Activated CD8-positive, alpha-beta T cell treated with anti-CD3 and anti-CD28 coated beads, Interleukin-2, amount 10 ng/mL, durations not matched to agents 7 days and 5 days (primary cell): Measurements from ENCODE around the gene HEXIM1. TPM values are rescaled to one million over a fixed set of nuclear protein-coding genes. Genes with fewer than 3 reads are reported as not detected.

ENCODE experiments used
- ATAC-seq: fragments of 150-1000 bp; cut with Tn5 transposase; one replicate; pipeline ENCODE4 v1.10.0; 2021; ENCODE audit warnings: moderate library complexity
- CTCF ChIA-PET: fragments of 350-600 bp; sonication (Branson Sonifier 250); formaldehyde crosslinking; loops from one replicate; lab custom pipeline; 2021; ENCODE audit warnings: antibody characterized with exemption; lab: Charles Lee
- POLR2A ChIA-PET: fragments of 350-600 bp; sonication (Branson Sonifier 250); formaldehyde crosslinking; loops from one replicate; lab custom pipeline; 2021; ENCODE audit warnings: antibody characterized with exemption; lab: Charles Lee
- DNase-seq: peaks from one replicate; pipeline ENCODE4 v3.0.0-alpha.2; 2020
- H3K27ac Mint-ChIP-seq: one replicate; pipeline ENCODE4 v1.8.0; 2021; ENCODE audit warnings: mild to moderate bottlenecking, mixed read lengths
- H3K27me3 Mint-ChIP-seq: one replicate; pipeline ENCODE4 v1.8.0; 2021; ENCODE audit warnings: low read depth, mixed read lengths
- H3K36me3 Mint-ChIP-seq: one replicate; pipeline ENCODE4 v1.8.0; 2021; ENCODE audit warnings: low read depth, mixed read lengths
- H3K4me1 Mint-ChIP-seq: one replicate; pipeline ENCODE4 v1.8.0; 2021; ENCODE audit warnings: low read depth, mixed read lengths
- H3K4me3 Mint-ChIP-seq: one replicate; pipeline ENCODE4 v1.8.0; 2021; ENCODE audit warnings: mild to moderate bottlenecking, mixed read lengths
- H3K9me3 Mint-ChIP-seq: one replicate; pipeline ENCODE4 v1.8.0; 2022; ENCODE audit warnings: mixed read lengths; ENCODE audit not compliant: insufficient read depth
- total RNA-seq, 2 experiments: library from RNA; stranded (reverse); gene quantifications; one replicate each; pipeline ENCODE4 v1.2.3, GENCODE V29; 2021

The HEXIM1 gene
- total RNA-seq, 2 experiments from 2014 or later = 29.2 to 29.4 TPM

GRCh38 chr17:45130681-45131615 is 17.3 kb upstream of the HEXIM1 start:
- Mint-ChIP-seq H3K27me3 (peaks cover 10% of the 10 kb centered on the region), H3K36me3 (no peaks in the 10 kb centered on the region), H3K9me3 (no peaks in the 10 kb centered on the region), H3K4me1 (peaks cover 13% of the 10 kb centered on the region), H3K4me3 (peak overlapping the region; percentile 67), H3K27ac (no peak overlapping the region)
- POLR2A ChIA-PET = interaction anchor here (1.0 to 1.1 kb wide), 2 partner anchors 17 to 21 kb away, joined by 3 to 4 read pairs; partner anchors contain the start of gene HEXIM1
- no peak for ATAC-seq
- DNase-seq = no peak
- CTCF ChIA-PET = interaction anchor here (0.9 kb wide), 1 partner anchor 61 kb away, joined by 3 read pairs; no protein-coding TSS in a partner anchor

GRCh38 chr17:45131616-45132319 is 16.5 kb upstream of the HEXIM1 start:
- peak; percentile 57 for DNase-seq
- Mint-ChIP-seq H3K27ac (no peak overlapping the region), H3K27me3 (peaks cover 10% of the 10 kb centered on the region), H3K36me3 (no peaks in the 10 kb centered on the region), H3K4me1 (peaks cover 21% of the 10 kb centered on the region), H3K9me3 (no peaks in the 10 kb centered on the region), H3K4me3 (peak overlapping the region; percentile 67)
- ATAC-seq = no peak
- ChIA-PET CTCF (interaction anchor here (0.7 to 10.8 kb wide), 5 partner anchors 18 to 68 kb away, joined by 3 to 365 read pairs (median 3); partner anchors contain the start of gene HEXIM2), POLR2A (interaction anchor here (1.1 kb wide), 1 partner anchor 16 kb away, joined by 3 read pairs; the partner anchor contains the start of gene HEXIM1)

DNA sequence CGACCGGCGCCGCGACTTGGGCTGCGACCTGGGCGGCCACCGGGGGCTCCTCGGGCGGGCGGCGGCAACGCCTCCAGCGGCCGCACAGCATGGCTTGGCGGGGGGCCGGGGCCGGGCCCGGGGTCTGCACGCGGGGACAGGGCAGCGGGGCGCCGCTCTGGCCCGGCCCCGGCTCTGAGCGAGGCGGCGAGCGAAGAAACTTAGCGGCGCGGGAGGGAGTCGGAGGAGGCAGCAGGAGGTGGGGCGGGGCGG is 16.0 kb upstream of the HEXIM1 start, which contains the start of gene PLCD3:
TSS of gene PLCD3 (minus strand) at position 196 of the 252 bp plus-strand sequence. CDS start at position 91, 105 bp downstream.
- peak within 1 kb of the TSS; percentile 87 for H3K4me3 Mint-ChIP-seq
- DNase-seq = no peak
- ATAC-seq = no peak
- H3K9me3 Mint-ChIP-seq = no peaks in the 10 kb centered on the region
- no peaks in the 10 kb centered on the region for H3K36me3 Mint-ChIP-seq
- H3K4me1 Mint-ChIP-seq = peaks cover 22% of the 10 kb centered on the region
- ChIA-PET POLR2A (no interaction called here), CTCF (interaction anchor here (0.7 to 10.8 kb wide), 7 partner anchors 18 to 81 kb away, joined by 3 to 365 read pairs (median 3); partner anchors contain the start of genes DCAKD, HEXIM2 and NMT1)
- H3K27me3 Mint-ChIP-seq = peaks cover 10% of the 10 kb centered on the region
- H3K27ac Mint-ChIP-seq = peak within 1 kb of the TSS; percentile 78

DNA sequence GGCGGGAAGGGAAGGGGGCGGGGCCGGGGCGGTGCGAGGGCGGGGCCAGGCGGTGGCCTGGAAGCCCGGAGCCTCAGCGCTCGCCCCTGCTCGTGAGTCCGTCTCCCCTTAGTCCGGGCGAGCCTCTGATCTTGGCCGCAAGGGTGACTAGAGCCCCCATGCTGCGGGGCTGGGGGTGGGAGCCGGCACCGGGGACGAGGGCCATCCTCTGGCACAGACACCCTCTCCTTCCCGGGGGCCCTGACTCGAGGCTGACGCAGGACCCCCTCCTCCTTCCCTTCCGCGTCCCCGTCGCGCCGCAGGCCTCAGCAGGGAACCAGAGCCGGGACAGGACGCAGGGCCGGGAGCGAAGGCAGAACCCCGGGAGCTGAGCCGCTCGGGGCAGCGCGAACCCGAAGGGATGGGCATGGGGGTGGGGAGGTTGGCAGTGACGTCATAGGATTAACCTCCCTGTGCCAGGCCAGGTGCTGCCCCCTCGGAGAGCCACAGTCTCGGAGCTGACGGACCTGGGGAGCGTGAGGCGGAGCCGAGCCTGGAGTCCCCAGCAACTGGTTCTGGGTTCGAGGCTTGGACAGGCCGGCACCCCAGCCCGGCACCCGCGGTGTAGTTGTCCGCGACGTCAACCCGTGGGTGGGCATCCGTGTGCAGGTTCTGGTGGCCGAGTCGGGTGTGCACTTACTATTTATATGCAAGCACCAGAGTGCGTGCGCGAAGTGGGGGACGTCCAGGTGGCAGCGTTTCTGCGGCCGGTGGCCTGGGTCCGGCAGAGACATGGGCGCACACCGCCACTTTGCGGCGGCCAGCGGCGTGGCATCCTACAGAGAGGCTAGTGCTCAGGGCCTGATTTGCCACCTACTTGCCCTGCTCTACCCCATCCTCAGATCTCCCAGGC is 15.5 kb upstream of the HEXIM1 start:
- DNase-seq (peak; percentile 77), ATAC-seq (peak; percentile 48)
- Mint-ChIP-seq H3K36me3 (no peaks in the 10 kb centered on the region), H3K4me3 (peak overlapping the region; percentile 87), H3K4me1 (peaks cover 22% of the 10 kb centered on the region), H3K27me3 (peaks cover 10% of the 10 kb centered on the region), H3K27ac (peak overlapping the region; percentile 78), H3K9me3 (no peaks in the 10 kb centered on the region)
- ChIA-PET POLR2A (interaction anchor here (0.7 kb wide), 1 partner anchor 16 kb away, joined by 4 read pairs; the partner anchor contains the start of gene HEXIM1), CTCF (interaction anchor here (0.7 to 10.8 kb wide), 7 partner anchors 17 to 82 kb away, joined by 3 to 365 read pairs (median 3); partner anchors contain the start of genes DCAKD, HEXIM2 and NMT1)

DNA sequence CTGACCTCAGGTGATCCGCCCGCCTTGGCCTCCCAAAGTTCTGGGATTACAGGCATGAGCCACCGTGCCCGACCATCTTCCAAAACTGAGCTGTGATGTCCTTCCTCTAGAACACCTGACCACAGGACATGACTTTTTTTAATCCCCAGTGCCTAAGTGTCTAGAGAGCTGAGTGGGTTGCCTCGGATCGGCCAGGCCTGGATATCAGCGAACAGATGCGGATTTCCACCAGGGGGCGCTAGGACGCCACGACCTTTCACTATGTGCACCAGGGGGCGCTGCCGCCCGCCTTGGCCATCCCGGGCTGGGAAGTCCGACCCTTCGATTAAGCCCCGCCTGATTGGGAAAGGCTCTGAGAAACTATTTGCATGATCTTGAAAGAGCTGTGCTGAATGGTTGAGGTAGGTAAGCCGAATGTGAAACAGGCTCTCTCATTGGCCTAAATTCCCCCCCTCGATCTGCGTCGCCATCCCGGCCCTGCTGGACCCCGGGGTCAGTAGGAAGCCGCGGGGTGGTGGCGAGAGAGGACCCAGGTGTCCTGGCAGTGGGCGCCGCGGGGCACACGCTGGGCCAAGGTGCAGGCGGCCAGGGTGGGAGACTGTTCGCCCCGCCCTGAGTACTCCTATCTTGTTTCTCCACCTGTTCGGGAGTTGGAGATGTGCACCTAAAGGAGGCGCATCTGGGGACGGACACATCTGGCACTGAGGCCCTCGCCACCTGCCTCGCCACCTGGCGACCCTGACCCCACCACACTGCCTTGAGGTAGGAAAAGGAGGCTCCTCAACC is 12.9 kb upstream of the HEXIM1 start, which contains the start of gene ACBD4:
TSS of gene ACBD4 (plus strand) at position 496 of the 786 bp plus-strand sequence. CDS start 458 bp downstream, outside the sequence.
- DNase-seq (peak; percentile 98), ATAC-seq (peak; percentile 92)
- H3K9me3 Mint-ChIP-seq = no peaks in the 10 kb centered on the region
- peaks cover 10% of the 10 kb centered on the region for H3K27me3 Mint-ChIP-seq
- H3K4me1 Mint-ChIP-seq = peaks cover 22% of the 10 kb centered on the region
- ChIA-PET CTCF (interaction anchor here (0.6 to 10.8 kb wide), 95 partner anchors 9 to 372 kb away, joined by 3 to 365 read pairs (median 6); partner anchors contain the start of genes DCAKD, EFTUD2, FMNL1 and GFAP), POLR2A (interaction anchor here (0.6 to 5.6 kb wide), 8 partner anchors 9 to 180 kb away, joined by 3 to 66 read pairs (median 4); partner anchors contain the start of genes HEXIM1, HEXIM2 and NMT1)
- H3K27ac Mint-ChIP-seq = peak within 1 kb of the TSS; percentile 84
- peak within 1 kb of the TSS; percentile 88 for H3K4me3 Mint-ChIP-seq
- H3K36me3 Mint-ChIP-seq = no peaks in the 10 kb centered on the region

DNA sequence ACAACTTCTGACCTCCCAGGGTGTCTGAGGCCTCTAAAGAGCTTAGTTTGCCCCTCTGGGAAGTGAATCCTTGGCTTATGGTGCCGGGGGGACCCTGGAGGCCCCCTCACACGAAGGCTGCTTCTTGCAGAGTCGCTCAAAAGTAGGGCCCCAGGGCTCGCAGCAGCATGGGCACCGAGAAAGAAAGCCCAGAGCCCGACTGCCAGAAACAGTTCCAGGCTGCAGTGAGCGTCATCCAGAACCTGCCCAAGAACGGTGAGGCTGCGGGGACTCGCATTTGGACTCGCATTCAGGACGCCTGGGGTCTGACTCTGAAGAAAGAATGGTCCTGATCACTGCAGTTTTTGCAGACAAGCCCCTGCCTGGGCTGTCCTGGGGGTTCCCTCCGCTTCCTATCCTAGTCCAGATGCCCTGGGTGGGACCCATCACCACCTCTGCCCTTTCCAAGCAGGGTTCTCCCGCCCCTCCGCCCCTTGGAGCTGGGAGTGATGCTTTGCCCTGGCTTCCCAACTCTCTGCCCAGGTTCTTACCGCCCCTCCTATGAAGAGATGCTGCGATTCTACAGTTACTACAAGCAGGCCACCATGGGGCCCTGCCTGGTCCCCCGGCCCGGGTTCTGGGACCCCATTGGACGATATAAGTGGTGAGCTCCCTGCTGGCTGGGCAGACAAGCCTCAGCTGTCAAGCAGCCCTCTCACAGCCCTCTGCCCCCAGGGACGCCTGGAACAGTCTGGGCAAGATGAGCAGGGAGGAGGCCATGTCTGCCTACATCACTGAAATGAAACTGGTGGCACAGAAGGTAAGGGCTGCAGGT is 12.1 kb upstream of the HEXIM1 start:
- Mint-ChIP-seq H3K4me1 (peaks cover 25% of the 10 kb centered on the region), H3K27me3 (peaks cover 4% of the 10 kb centered on the region), H3K36me3 (no peaks in the 10 kb centered on the region), H3K4me3 (peak overlapping the region; percentile 88), H3K9me3 (no peaks in the 10 kb centered on the region), H3K27ac (peak overlapping the region; percentile 84)
- ATAC-seq (no peak), DNase-seq (no peak)
- ChIA-PET CTCF (interaction anchor here (0.6 to 10.8 kb wide), 92 partner anchors 9 to 372 kb away, joined by 3 to 365 read pairs (median 6); partner anchors contain the start of genes DCAKD, EFTUD2, FMNL1 and GFAP), POLR2A (interaction anchor here (0.6 to 5.6 kb wide), 8 partner anchors 8 to 179 kb away, joined by 3 to 66 read pairs (median 4); partner anchors contain the start of genes HEXIM1, HEXIM2 and NMT1)

- Mint-ChIP-seq H3K27ac (peak overlapping the region; percentile 57), H3K27me3 (no peaks in the 10 kb centered on the region), H3K36me3 (no peaks in the 10 kb centered on the region), H3K4me1 (peaks cover 30% of the 10 kb centered on the region), H3K4me3 (peak overlapping the region; percentile 88), H3K9me3 (no peaks in the 10 kb centered on the region)
- ChIA-PET POLR2A (interaction anchor here (2.2 to 5.6 kb wide), 2 partner anchors 12 to 60 kb away, joined by 10 to 66 read pairs; partner anchors contain the start of gene HEXIM1), CTCF (interaction anchor here (2.9 to 10.8 kb wide), 3 partner anchors 15 to 63 kb away, joined by 122 to 365 read pairs (median 344); partner anchors contain the start of genes HEXIM1 and HEXIM2)
- DNase-seq (no peak), ATAC-seq (no peak)
Measured at GRCh38 chr17:45136846-45137560, 11.3 kb upstream of the HEXIM1 start.

DNA sequence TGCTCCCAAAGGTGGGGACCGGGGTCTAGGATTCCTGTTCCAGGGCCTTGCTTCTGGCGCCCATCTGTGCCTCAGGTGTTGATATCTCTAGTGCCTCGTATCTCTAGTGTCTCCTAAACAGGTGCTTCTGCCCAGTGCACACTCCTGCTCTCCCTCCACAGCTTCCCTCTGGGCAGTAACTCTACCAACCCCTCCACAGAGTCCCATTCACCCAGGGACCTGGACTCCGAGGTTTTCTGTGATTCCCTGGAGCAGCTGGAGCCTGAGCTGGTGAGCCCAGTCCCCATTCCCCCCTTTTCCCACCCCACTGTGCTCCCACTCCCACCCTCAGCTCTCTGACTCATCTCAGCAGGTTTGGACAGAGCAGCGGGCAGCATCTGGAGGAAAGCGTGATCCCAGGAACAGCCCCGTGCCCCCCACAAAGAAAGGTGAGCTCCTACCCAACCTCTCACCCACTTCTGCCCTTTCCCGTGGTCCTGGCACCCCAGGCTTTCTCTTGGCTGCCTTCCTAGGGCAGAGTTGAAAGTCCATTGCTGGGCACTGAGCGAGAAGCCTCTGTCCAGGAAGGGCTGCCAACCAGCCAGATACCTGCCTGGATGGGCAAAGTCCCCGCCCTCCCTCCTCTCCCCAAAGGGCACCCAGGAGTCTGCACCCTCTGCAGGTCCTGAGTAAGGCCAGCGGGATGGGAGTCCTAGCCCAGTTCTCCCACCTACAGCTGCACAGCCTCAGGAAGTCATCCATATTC is 10.5 kb upstream of the HEXIM1 start:
- DNase-seq = no peak
- Mint-ChIP-seq H3K27me3 (no peaks in the 10 kb centered on the region), H3K36me3 (no peaks in the 10 kb centered on the region), H3K27ac (no peak overlapping the region), H3K4me1 (peaks cover 30% of the 10 kb centered on the region), H3K4me3 (no peak overlapping the region), H3K9me3 (no peaks in the 10 kb centered on the region)
- CTCF ChIA-PET = interaction anchor here (3.1 to 10.8 kb wide), 2 partner anchors 15 to 62 kb away, joined by 344 to 365 read pairs; partner anchors contain the start of gene HEXIM1
- POLR2A ChIA-PET = interaction anchor here (5.6 kb wide), 1 partner anchor 11 kb away, joined by 66 read pairs; the partner anchor contains the start of gene HEXIM1
- no peak for ATAC-seq
